Measurements from ENCODE around the gene TRANK1.

DNA sequence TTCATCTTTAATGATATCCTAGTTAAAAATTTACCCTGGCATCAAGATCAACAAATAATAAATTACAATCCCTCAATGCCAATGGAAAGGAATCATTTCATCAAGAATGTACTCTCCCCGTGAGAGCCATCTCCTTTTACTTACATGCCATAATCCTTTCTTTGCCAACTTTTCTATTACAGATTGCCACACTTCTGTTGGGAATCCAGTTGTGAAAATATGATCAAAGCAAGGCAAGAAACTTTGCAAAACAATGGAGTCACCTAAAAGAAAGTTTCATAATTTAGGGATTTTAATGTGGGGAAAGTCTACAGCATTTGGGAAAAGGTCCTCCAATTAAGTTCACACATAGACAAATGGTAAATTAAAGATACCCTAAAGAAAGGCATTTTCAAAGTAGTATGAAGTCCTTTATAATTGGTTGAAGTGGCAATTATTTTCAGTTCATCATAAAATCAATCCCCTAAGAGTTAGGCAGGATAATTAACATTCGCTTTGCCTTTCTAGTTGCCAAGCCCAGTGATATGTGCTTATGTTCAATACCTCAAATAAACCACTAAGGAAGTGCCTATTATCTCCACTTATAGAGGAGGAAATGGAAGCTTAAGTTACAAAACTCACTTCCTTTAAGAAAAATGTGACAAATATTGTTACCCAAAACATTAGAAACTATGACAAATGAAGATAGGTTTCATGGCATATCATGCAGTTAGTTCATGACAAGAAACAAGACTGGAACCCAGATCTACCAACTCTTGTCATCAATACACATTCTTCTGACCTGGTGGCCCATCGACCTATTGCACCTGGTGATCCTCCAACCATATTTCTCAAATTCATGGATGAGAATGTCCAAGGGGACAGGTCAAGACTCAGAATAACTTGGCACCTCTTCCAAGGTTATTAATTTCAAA lies 49.1 kb downstream of the TRANK1 start:
- TF ChIP-seq EZH2phosphoT487 (IDR thresholded peaks at IDR 0.05; ENCODE audit: low read length) = no peak
- TF ChIP-seq, protein P1, sequence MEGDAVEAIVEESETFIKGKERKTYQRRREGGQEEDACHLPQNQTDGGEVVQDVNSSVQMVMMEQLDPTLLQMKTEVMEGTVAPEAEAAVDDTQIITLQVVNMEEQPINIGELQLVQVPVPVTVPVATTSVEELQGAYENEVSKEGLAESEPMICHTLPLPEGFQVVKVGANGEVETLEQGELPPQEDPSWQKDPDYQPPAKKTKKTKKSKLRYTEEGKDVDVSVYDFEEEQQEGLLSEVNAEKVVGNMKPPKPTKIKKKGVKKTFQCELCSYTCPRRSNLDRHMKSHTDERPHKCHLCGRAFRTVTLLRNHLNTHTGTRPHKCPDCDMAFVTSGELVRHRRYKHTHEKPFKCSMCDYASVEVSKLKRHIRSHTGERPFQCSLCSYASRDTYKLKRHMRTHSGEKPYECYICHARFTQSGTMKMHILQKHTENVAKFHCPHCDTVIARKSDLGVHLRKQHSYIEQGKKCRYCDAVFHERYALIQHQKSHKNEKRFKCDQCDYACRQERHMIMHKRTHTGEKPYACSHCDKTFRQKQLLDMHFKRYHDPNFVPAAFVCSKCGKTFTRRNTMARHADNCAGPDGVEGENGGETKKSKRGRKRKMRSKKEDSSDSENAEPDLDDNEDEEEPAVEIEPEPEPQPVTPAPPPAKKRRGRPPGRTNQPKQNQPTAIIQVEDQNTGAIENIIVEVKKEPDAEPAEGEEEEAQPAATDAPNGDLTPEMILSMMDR (IDR thresholded peaks at IDR 0.05; ENCODE audit: low read length) = no peak
- no peak for TF ChIP-seq EZH2 (optimal IDR thresholded peaks at IDR 0.05; ENCODE audit: low read depth, low read length)

Measured in MM.1S (cell line).